H7 (cell line): ENCODE results near the gene PTBP3. TPM values are rescaled to one million over a fixed set of nuclear protein-coding genes. Genes with fewer than 3 reads are reported as not detected.

Experiments
- DNase-seq: peaks from one replicate; pipeline ENCODE4 v3.0.0; 2012
- H3K27me3 ChIP-seq: 2 replicates; pipeline ENCODE4 v1.6.0; 2011; ENCODE audit warnings: mild to moderate bottlenecking, low read length; ENCODE audit not compliant: control insufficient read depth, insufficient read depth
- H3K36me3 ChIP-seq: replicated peaks from 2 replicates; pipeline ENCODE4 v1.5.1; 2011; ENCODE audit warnings: low read length; ENCODE audit not compliant: control insufficient read depth, insufficient read depth
- H3K4me3 ChIP-seq: 2 replicates; pipeline ENCODE4 v1.5.1; 2011; ENCODE audit warnings: low read depth, mild to moderate bottlenecking, control low read depth, low read length, moderate library complexity; ENCODE audit not compliant: insufficient read depth
- total RNA-seq: library from RNA; depleted of rRNA; stranded (reverse); fragments of >200 nt; shearing (Covaris generic); gene quantifications from 2 replicates; pipeline ENCODE4 v1.2.3, GENCODE V29; 2014

PTBP3 gene
- total RNA-seq, 1 experiment from 2014 or later = 57.5 TPM

GRCh38 chr9:112245126-112245525 is 88.3 kb downstream of the PTBP3 start:
- no peaks in the 10 kb centered on the region for H3K36me3 ChIP-seq
- H3K27me3 ChIP-seq = no peaks in the 10 kb centered on the region
- DNase-seq = no peak
- no peak overlapping the region for H3K4me3 ChIP-seq

GRCh38 chr9:112242147-112242804 is 91.1 kb downstream of the PTBP3 start:
- H3K36me3 ChIP-seq = no peaks in the 10 kb centered on the region
- H3K27me3 ChIP-seq = no peaks in the 10 kb centered on the region
- DNase-seq = no peak
- no peak overlapping the region for H3K4me3 ChIP-seq

GRCh38 chr9:112241491-112241890 is 91.9 kb downstream of the PTBP3 start:
- no peaks in the 10 kb centered on the region for H3K27me3 ChIP-seq
- no peak for DNase-seq
- H3K36me3 ChIP-seq = no peaks in the 10 kb centered on the region
- H3K4me3 ChIP-seq = no peak overlapping the region

GRCh38 chr9:112239708-112240107 is 93.7 kb downstream of the PTBP3 start:
- Histone ChIP-seq H3K4me3 (no peak overlapping the region), H3K36me3 (no peaks in the 10 kb centered on the region), H3K27me3 (no peaks in the 10 kb centered on the region)
- DNase-seq = no peak

- H3K4me3 ChIP-seq = no peak overlapping the region
- no peaks in the 10 kb centered on the region for H3K36me3 ChIP-seq
- no peak for DNase-seq
- no peaks in the 10 kb centered on the region for H3K27me3 ChIP-seq
These were observed 94.1 kb downstream of the PTBP3 start for GRCh38 chr9:112239284-112239683.

- Histone ChIP-seq H3K36me3 (no peaks in the 10 kb centered on the region), H3K4me3 (no peak overlapping the region), H3K27me3 (no peaks in the 10 kb centered on the region)
- no peak for DNase-seq
These were observed 98.6 kb downstream of the PTBP3 start for GRCh38 chr9:112234779-112235178.

GRCh38 chr9:112233769-112234168 is 99.7 kb downstream of the PTBP3 start:
- Histone ChIP-seq H3K36me3 (no peaks in the 10 kb centered on the region), H3K27me3 (no peaks in the 10 kb centered on the region), H3K4me3 (no peak overlapping the region)
- DNase-seq = no peak

- no peaks in the 10 kb centered on the region for H3K27me3 ChIP-seq
- no peak for DNase-seq
- H3K36me3 ChIP-seq = peaks cover 2% of the 10 kb centered on the region; the same call in 1 of the 2 replicates
- H3K4me3 ChIP-seq = no peak overlapping the region
These were observed 101.2 kb downstream of the PTBP3 start for GRCh38 chr9:112232233-112232632.

- Histone ChIP-seq H3K4me3 (no peak overlapping the region), H3K36me3 (peaks cover 6% of the 10 kb centered on the region), H3K27me3 (no peaks in the 10 kb centered on the region)
- DNase-seq = no peak
These were observed 107.3 kb downstream of the PTBP3 start for GRCh38 chr9:112226091-112226490.

GRCh38 chr9:112224401-112225289 is 108.8 kb downstream of the PTBP3 start:
- DNase-seq = no peak
- peaks cover 6% of the 10 kb centered on the region for H3K36me3 ChIP-seq
- H3K4me3 ChIP-seq = no peak overlapping the region
- no peaks in the 10 kb centered on the region for H3K27me3 ChIP-seq

GRCh38 chr9:112218908-112219307 is 114.5 kb downstream of the PTBP3 start:
- Histone ChIP-seq H3K4me3 (no peak overlapping the region), H3K27me3 (no peaks in the 10 kb centered on the region), H3K36me3 (no peaks in the 10 kb centered on the region)
- no peak for DNase-seq

- Histone ChIP-seq H3K27me3 (no peaks in the 10 kb centered on the region), H3K4me3 (no peak overlapping the region), H3K36me3 (peaks cover 1% of the 10 kb centered on the region; the same call in 1 of the 2 replicates)
- DNase-seq = no peak
These were observed 120.5 kb downstream of the PTBP3 start for GRCh38 chr9:112212926-112213325.

- H3K36me3 ChIP-seq = peaks cover 1% of the 10 kb centered on the region; the same call in 1 of the 2 replicates
- DNase-seq = no peak
- H3K27me3 ChIP-seq = no peaks in the 10 kb centered on the region
- H3K4me3 ChIP-seq = no peak overlapping the region
These were observed 126.0 kb downstream of the PTBP3 start for GRCh38 chr9:112207451-112207850.

GRCh38 chr9:112203536-112203935 is 129.9 kb downstream of the PTBP3 start:
- H3K4me3 ChIP-seq = no peak overlapping the region
- no peaks in the 10 kb centered on the region for H3K27me3 ChIP-seq
- DNase-seq = no peak
- H3K36me3 ChIP-seq = no peaks in the 10 kb centered on the region

GRCh38 chr9:112200711-112201110 is 132.7 kb downstream of the PTBP3 start:
- Histone ChIP-seq H3K27me3 (no peaks in the 10 kb centered on the region), H3K36me3 (no peaks in the 10 kb centered on the region), H3K4me3 (no peak overlapping the region)
- DNase-seq = no peak
